ENCODE data around the gene DPM2.

- no peak for TF ChIP-seq TCF12 (IDR thresholded peaks at IDR 0.05; ENCODE audit: low read depth)
- TF ChIP-seq RAD21 (IDR thresholded peaks at IDR 0.05; ENCODE audit: low read depth), result no peak
- no peak for TF ChIP-seq TEAD4 (IDR thresholded peaks at IDR 0.05)
- TF ChIP-seq USF1 (IDR thresholded peaks at IDR 0.05), result no peak
- no peak for TF ChIP-seq TAF1 (IDR thresholded peaks at IDR 0.05; ENCODE audit: low read depth)
- TF ChIP-seq CEBPB (IDR thresholded peaks at IDR 0.05), result no peak
These were observed 44.8 kb downstream of the DPM2 start for GRCh38 chr9:127892831-127893230.
